HCT116 (cell line): ENCODE data around the gene ADGRL3. TPM values are rescaled to one million over a fixed set of nuclear protein-coding genes. Genes with fewer than 3 reads are reported as not detected.
"Not testable (repeated sequence)": the region's sequence is repeated elsewhere in the genome, so short reads cannot be mapped to it uniquely, and the experiment has no call there.

Experiments used
- ATAC-seq: fragments of 200-7000 bp; cut with Tn5 transposase; 2 replicates; pipeline ENCODE4 v1.9.1; 2020; ENCODE audit warnings: mild to moderate bottlenecking, moderate library complexity
- BruUV-seq: library from RNA; stranded (reverse); fragments of 400-500 nt; replicated peaks from 2 replicates; lab custom pipeline; 2021; lab: Mats Ljungman, UMichigan
- CTCF ChIA-PET: fragments of 300-600 bp; sonication (Branson Sonifier 250); formaldehyde crosslinking; loops from one replicate; lab custom pipeline; 2021; ENCODE audit warnings: antibody characterized with exemption; lab: Charles Lee
- POLR2A ChIA-PET: fragments of 300-600, 350-600 bp; sonication (Branson Sonifier 250); formaldehyde crosslinking; loops from one replicate; lab custom pipeline; 2021; ENCODE audit warnings: antibody characterized with exemption; lab: Charles Lee
- RAD21 ChIA-PET, 2 experiments: fragments of 300-600 bp; sonication (Branson Sonifier 250); formaldehyde crosslinking; loops; one replicate each; lab custom pipeline; 2023; ENCODE audit warnings: low total read pairs in 2 of 2; ENCODE audit not compliant: uncharacterized antibody in 2 of 2, unreplicated experiment in 2 of 2, low non-redundant PET in 1 of 2; lab: Charles Lee
- DNase-seq: peaks from one replicate; pipeline ENCODE4 v3.0.0-alpha.2; 2010; ENCODE audit warnings: low read depth, low spot score
- H2AFZ ChIP-seq: fragments of 200-600 bp; shearing (Covaris generic), sonication (generic); 2 replicates; pipeline ENCODE4 v1.6.1; 2017; ENCODE audit warnings: low read depth, mixed run types, mixed read lengths, antibody characterized with exemption, low read length; ENCODE audit not compliant: poor library complexity, severe bottlenecking
- H3K27ac ChIP-seq: 2 replicates; pipeline ENCODE4 v1.5.1; 2012; ENCODE audit warnings: low read depth, low read length
- H3K27me3 ChIP-seq: fragments of 200-600 bp; sonication (generic); 2 replicates; pipeline ENCODE4 v1.6.1; 2016; ENCODE audit warnings: mixed run types, low read length, mixed read lengths; ENCODE audit not compliant: insufficient read depth
- H3K36me3 ChIP-seq, 2 experiments: fragments of 200-500 bp in 1 of 2; fragments of 200-600 bp in 1 of 2; sonication (Bioruptor generic) in 1 of 2; sonication (generic) in 1 of 2; 2 replicates each; pipeline versions ENCODE4 v1.5.1 to v1.6.1; 2014 to 2016; ENCODE audit warnings: low read length in 2 of 2, inconsistent platforms in 1 of 2, mixed read lengths in 1 of 2, mixed run types in 1 of 2; ENCODE audit not compliant: insufficient read depth in 2 of 2, control insufficient read depth in 1 of 2
- H3K4me1 ChIP-seq, 2 experiments: fragments of 200-600 bp in 1 of 2; sonication (generic) in 1 of 2; 2 replicates each; pipeline versions ENCODE4 v1.5.1 to v1.6.1; 2012 to 2017; ENCODE audit warnings: low read length in 2 of 2, inconsistent platforms in 1 of 2, mild to moderate bottlenecking in 1 of 2, mixed read lengths in 1 of 2, mixed run types in 1 of 2, moderate library complexity in 1 of 2; ENCODE audit not compliant: insufficient read depth in 2 of 2, control insufficient read depth in 1 of 2
- H3K4me2 ChIP-seq: fragments of 200-600 bp; sonication (generic); 2 replicates; pipeline ENCODE4 v1.6.1; 2017; ENCODE audit warnings: mixed run types, low read length, mixed read lengths
- H3K4me3 ChIP-seq, 2 experiments: fragments of 200-600 bp in 1 of 2; sonication (generic) in 1 of 2; replicated peaks in 1 of 2; 2 replicates each; pipeline ENCODE4 v1.5.1; 2011 to 2016; ENCODE audit warnings: low read length in 2 of 2, control low read depth in 1 of 2, low read depth in 1 of 2, mild to moderate bottlenecking in 1 of 2, mixed read lengths in 1 of 2, mixed run types in 1 of 2
- H3K79me2 ChIP-seq: fragments of 200-600 bp; sonication (generic); 2 replicates; pipeline ENCODE4 v1.6.1; 2017; ENCODE audit warnings: mild to moderate bottlenecking, mixed run types, low read length, moderate library complexity, mixed read lengths; ENCODE audit not compliant: insufficient read depth
- H3K9ac ChIP-seq: fragments of 200-600 bp; sonication (generic); 2 replicates; pipeline ENCODE4 v1.6.1; 2016; ENCODE audit warnings: low read length, mixed read lengths
- H3K9me2 ChIP-seq: fragments of 200-600 bp; sonication (generic), shearing (Covaris generic); 2 replicates; pipeline ENCODE4 v1.6.1; 2017; ENCODE audit warnings: mixed run types, mild to moderate bottlenecking, moderate library complexity; ENCODE audit not compliant: insufficient read depth
- H3K9me3 ChIP-seq, 2 experiments: fragments of 200-500 bp in 1 of 2; fragments of 200-600 bp in 1 of 2; sonication (Bioruptor generic) in 1 of 2; sonication (generic) in 1 of 2; 2 replicates each; pipeline ENCODE4 v1.6.1; 2014 to 2017; ENCODE audit warnings: low read length in 2 of 2, mixed read lengths in 2 of 2, inconsistent platforms in 1 of 2, low read depth in 1 of 2, mild to moderate bottlenecking in 1 of 2, mixed run types in 1 of 2, moderate library complexity in 1 of 2; ENCODE audit not compliant: control insufficient read depth in 1 of 2, insufficient read depth in 1 of 2
- H4K20me1 ChIP-seq: fragments of 200-600 bp; sonication (generic), shearing (Covaris generic); 2 replicates; pipeline ENCODE4 v1.6.1; 2017; ENCODE audit warnings: mixed run types, mild to moderate bottlenecking, moderate library complexity; ENCODE audit not compliant: insufficient read depth
- ATF3 ChIP-seq: IDR thresholded peaks from 2 replicates; pipeline ENCODE4 v1.6.1; 2012
- MAX ChIP-seq: IDR thresholded peaks from 2 replicates; pipeline ENCODE4 v1.6.1; 2012
- POLR2AphosphoS5 ChIP-seq: IDR thresholded peaks from 2 replicates; pipeline ENCODE4 v1.6.1; 2011; ENCODE audit warnings: mild to moderate bottlenecking, low read depth, low read length, moderate library complexity
- intact Hi-C: fragments of 100-400 bp; cut with micrococcal nuclease; formaldehyde crosslinking; loops from 2 replicates; pipeline ENCODE4 v1.10.0; 2022
- total RNA-seq: library from RNA; stranded (reverse); gene quantifications from one replicate; pipeline ENCODE4 v1.2.1, GENCODE V29; 2021; ENCODE audit not compliant: unreplicated experiment

The ADGRL3 gene
- total RNA-seq, 1 experiment from 2014 or later = not detected

- intact Hi-C loops = no loop called here
- POLR2A ChIA-PET = no interaction called here
These were observed 185.1 kb downstream of the ADGRL3 start for GRCh38 chr4:61385256-61385655.

GRCh38 chr4:61387372-61387771, 187.2 kb downstream of the ADGRL3 start:
- H3K79me2 ChIP-seq, CTCF ChIA-PET, POLR2A ChIA-PET, H4K20me1 ChIP-seq, H2AFZ ChIP-seq, H3K9me2 ChIP-seq, DNase-seq, H3K4me2 ChIP-seq, H3K9ac ChIP-seq, H3K4me1 ChIP-seq, intact Hi-C loops, BruUV-seq, RAD21 ChIA-PET, H3K27ac ChIP-seq, H3K27me3 ChIP-seq, H3K4me3 ChIP-seq, ATAC-seq, H3K36me3 ChIP-seq: not testable (repeated sequence)
- peaks cover 14 to 17% of the 10 kb centered on the region in 2 experiments; a peak in 2 of 4 replicates for H3K9me3 ChIP-seq

More at GRCh38 chr4:61385256-61385655, 185.1 kb downstream of the ADGRL3 start:
- H3K4me2 ChIP-seq = no peak overlapping the region
- no peak overlapping the region for H3K9ac ChIP-seq
- H3K9me2 ChIP-seq = no peaks in the 10 kb centered on the region
- H3K27me3 ChIP-seq = no peaks in the 10 kb centered on the region
- no peak overlapping the region for H3K4me3 ChIP-seq
- no TSS peak for BruUV-seq
- no peak for DNase-seq
- TF ChIP-seq POLR2AphosphoS5 (no peak), MAX (no peak), ATF3 (no peak)
- no peaks in the 10 kb centered on the region for H3K4me1 ChIP-seq
- H3K36me3 ChIP-seq = no peaks in the 10 kb centered on the region
- no peak for ATAC-seq
- RAD21 ChIA-PET = no interaction called here
- H2AFZ ChIP-seq = no peak overlapping the region
- no peaks in the 10 kb centered on the region for H4K20me1 ChIP-seq
- CTCF ChIA-PET = no interaction called here
- H3K79me2 ChIP-seq = no peaks in the 10 kb centered on the region
- peaks cover 8 to 13% of the 10 kb centered on the region in 2 experiments; a peak in 2 of 4 replicates for H3K9me3 ChIP-seq
- no peak overlapping the region for H3K27ac ChIP-seq
